GM12872 (cell line): ENCODE results near the gene NSD2.

Source experiments
- TF ChIP-seq, protein P1 (sequence below): IDR thresholded peaks from 3 replicates; pipeline ENCODE4 v1.5.1; 2011; ENCODE audit warnings: low read depth, mild to moderate bottlenecking, low read length, moderate library complexity; ENCODE audit not compliant: insufficient read depth

The NSD2 gene

GRCh38 chr4:1836650-1837049 is 34.5 kb upstream of the NSD2 start:
- TF ChIP-seq, protein P1, sequence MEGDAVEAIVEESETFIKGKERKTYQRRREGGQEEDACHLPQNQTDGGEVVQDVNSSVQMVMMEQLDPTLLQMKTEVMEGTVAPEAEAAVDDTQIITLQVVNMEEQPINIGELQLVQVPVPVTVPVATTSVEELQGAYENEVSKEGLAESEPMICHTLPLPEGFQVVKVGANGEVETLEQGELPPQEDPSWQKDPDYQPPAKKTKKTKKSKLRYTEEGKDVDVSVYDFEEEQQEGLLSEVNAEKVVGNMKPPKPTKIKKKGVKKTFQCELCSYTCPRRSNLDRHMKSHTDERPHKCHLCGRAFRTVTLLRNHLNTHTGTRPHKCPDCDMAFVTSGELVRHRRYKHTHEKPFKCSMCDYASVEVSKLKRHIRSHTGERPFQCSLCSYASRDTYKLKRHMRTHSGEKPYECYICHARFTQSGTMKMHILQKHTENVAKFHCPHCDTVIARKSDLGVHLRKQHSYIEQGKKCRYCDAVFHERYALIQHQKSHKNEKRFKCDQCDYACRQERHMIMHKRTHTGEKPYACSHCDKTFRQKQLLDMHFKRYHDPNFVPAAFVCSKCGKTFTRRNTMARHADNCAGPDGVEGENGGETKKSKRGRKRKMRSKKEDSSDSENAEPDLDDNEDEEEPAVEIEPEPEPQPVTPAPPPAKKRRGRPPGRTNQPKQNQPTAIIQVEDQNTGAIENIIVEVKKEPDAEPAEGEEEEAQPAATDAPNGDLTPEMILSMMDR: no peak

- TF ChIP-seq, protein P1: no peak
These were observed 34.1 kb upstream of the NSD2 start for GRCh38 chr4:1837069-1837468.

- TF ChIP-seq, protein P1: no peak
These were observed 31.9 kb upstream of the NSD2 start for GRCh38 chr4:1839282-1839681.

GRCh38 chr4:1841201-1841886 is 29.8 kb upstream of the NSD2 start:
- TF ChIP-seq, protein P1: no peak

GRCh38 chr4:1841887-1842210 is 29.3 kb upstream of the NSD2 start:
- TF ChIP-seq, protein P1: no peak

DNA sequence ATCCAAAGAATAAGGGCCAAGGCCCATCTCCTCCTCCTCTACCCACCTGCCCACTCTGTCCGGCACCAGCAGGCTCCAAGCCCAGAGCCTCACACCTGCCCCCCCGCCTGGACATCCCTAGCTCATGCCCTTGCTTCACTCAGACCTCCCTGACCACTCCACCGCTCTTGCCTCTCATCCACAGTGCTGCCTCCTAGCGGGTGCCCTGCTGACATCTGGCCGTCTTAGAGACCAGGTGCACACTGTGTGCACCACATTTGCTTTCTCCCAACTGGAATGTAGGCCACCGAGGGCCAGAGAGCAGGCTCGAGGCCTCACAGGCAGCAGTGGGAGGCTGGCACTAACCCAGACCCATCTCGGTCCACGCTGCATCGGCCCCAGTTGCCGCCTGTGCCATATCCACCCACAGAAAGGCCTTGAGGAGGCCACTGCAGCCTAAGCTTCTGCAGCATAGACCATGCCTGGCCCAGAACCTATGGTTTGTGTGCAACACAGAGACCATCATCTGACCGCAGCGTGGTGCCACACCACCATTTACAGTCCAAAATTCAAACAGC is 28.8 kb upstream of the NSD2 start:
- TF ChIP-seq, protein P1: no peak

DNA sequence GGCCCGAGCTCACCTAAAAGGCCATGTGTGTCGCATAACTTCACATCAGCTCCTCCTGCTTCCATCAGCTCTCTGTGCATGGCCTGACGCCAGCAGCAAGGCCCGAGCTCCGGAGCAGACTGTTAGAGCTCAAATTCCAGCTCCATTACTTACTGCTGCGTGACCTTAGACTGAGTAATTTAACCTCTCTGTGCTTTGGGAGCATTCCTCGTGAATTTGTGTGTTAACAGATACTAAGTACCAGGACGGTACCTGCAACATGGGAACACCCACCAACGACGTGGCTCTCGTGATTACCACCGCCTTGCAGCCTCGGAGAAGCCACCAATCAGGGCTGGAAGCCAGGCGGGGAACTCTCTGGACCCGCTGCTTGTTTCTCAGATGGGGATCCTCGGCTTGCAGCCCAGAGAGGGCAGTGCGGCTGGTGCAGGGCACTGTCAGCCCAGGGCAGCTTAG is 28.2 kb upstream of the NSD2 start:
- TF ChIP-seq, protein P1: no peak
